ENCODE data around the gene CFAP97D2. TPM values are rescaled to one million over a fixed set of nuclear protein-coding genes. Genes with fewer than 3 reads are reported as not detected.

The CFAP97D2 gene
- total and polyA plus RNA-seq, 2 of the 13 experiments (the other 11 are each of a cell fraction or from before 2014, with no cell fraction given): not detected

GRCh38 chr13:114234645-114235421 is 55.8 kb downstream of the CFAP97D2 start, which contains the start of gene CDC16 (continued):
- TF ChIP-seq CEBPZ (IDR thresholded peaks at IDR 0.05; ENCODE audit: low read length) (no peak), SMAD3 (CRISPR knock-in tag; IDR thresholded peaks at IDR 0.05) (0 out of 2 replicates have a peak, but pooled peaks have one; percentile 20), NFE2L1 (CRISPR knock-in tag; IDR thresholded peaks at IDR 0.05; ENCODE audit: borderline replicate concordance) (no peak), PBX2 (CRISPR knock-in tag; IDR thresholded peaks at IDR 0.05) (no peak), ZSCAN25 (CRISPR knock-in tag; IDR thresholded peaks at IDR 0.05) (peak; percentile 72; the same call in 1 of the 2 replicates), GABPA (IDR thresholded peaks at IDR 0.05; ENCODE audit: low read depth, low read length) (peak; percentile 91), GABPA (CRISPR knock-in tag; IDR thresholded peaks at IDR 0.05; ENCODE audit: low read depth) (peak; percentile 96), ZNF512B (CRISPR knock-in tag; IDR thresholded peaks at IDR 0.05; ENCODE audit: borderline replicate concordance) (no peak), ZNF430 (CRISPR knock-in tag; IDR thresholded peaks at IDR 0.05) (peak; percentile 82; the same call in 1 of the 2 replicates), GMEB2 (CRISPR knock-in tag; IDR thresholded peaks at IDR 0.05; ENCODE audit: low read depth) (no peak), NR2C2 (CRISPR knock-in tag; IDR thresholded peaks at IDR 0.05; ENCODE audit: borderline replicate concordance) (peak; percentile 36; the same call in 1 of the 2 replicates), SAP130 (CRISPR knock-in tag; IDR thresholded peaks at IDR 0.05; ENCODE audit: low read depth) (peak; percentile 80), HOXA9 (CRISPR knock-in tag; IDR thresholded peaks at IDR 0.05; ENCODE audit: borderline replicate concordance) (peak; percentile 78; the same call in 1 of the 2 replicates), ZFP36L2 (CRISPR knock-in tag; IDR thresholded peaks at IDR 0.05) (peak; percentile 90; the same call in 1 of the 2 replicates), FOXK1 (CRISPR knock-in tag; IDR thresholded peaks at IDR 0.05; ENCODE audit: borderline replicate concordance, low read depth) (peak; percentile 81; the same call in 1 of the 2 replicates), ZNF160 (CRISPR knock-in tag; IDR thresholded peaks at IDR 0.05) (no peak), CEBPB (IDR thresholded peaks at IDR 0.05; ENCODE audit: borderline replicate concordance, low read depth, low read length) (no peak), DDIT3 (CRISPR knock-in tag; IDR thresholded peaks at IDR 0.05) (no peak), MEIS2 (CRISPR knock-in tag; IDR thresholded peaks at IDR 0.05) (peak; percentile 82; the same call in 1 of the 2 replicates), NFIB (CRISPR knock-in tag; IDR thresholded peaks at IDR 0.05; ENCODE audit: borderline replicate concordance) (no peak)

Measured in HepG2 (cell line).